Measurements from ENCODE around the gene SUV39H2.
"Not testable (repeated sequence)": the region's sequence is repeated elsewhere in the genome, so short reads cannot be mapped to it uniquely, and the experiment has no call there.

DNA sequence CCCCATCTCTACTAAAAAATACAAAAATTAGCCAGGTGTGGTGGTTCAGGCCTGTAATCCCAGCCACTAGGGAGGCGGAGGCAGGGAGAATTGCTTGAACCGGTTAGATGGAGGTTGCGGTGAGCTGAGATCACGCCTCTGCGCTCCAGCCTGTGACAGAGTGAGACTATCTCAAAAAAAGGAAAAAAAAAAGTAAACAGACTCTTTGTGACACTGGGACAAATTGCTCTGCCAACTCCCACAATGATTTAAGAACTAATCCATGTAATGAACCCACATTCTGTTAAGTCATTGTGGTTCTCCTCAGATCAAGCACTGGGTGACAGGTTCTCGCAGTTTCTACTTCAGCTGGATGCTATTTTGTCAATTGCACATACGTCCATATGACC is 64.3 kb downstream of the SUV39H2 start:
- TF ChIP-seq, protein P1, sequence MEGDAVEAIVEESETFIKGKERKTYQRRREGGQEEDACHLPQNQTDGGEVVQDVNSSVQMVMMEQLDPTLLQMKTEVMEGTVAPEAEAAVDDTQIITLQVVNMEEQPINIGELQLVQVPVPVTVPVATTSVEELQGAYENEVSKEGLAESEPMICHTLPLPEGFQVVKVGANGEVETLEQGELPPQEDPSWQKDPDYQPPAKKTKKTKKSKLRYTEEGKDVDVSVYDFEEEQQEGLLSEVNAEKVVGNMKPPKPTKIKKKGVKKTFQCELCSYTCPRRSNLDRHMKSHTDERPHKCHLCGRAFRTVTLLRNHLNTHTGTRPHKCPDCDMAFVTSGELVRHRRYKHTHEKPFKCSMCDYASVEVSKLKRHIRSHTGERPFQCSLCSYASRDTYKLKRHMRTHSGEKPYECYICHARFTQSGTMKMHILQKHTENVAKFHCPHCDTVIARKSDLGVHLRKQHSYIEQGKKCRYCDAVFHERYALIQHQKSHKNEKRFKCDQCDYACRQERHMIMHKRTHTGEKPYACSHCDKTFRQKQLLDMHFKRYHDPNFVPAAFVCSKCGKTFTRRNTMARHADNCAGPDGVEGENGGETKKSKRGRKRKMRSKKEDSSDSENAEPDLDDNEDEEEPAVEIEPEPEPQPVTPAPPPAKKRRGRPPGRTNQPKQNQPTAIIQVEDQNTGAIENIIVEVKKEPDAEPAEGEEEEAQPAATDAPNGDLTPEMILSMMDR (IDR thresholded peaks at IDR 0.05; ENCODE audit: poor library complexity): not testable (repeated sequence)
- not testable (repeated sequence) for TF ChIP-seq EZH2 (IDR thresholded peaks at IDR 0.05; ENCODE audit: borderline replicate concordance); EZH2phosphoT487 (IDR thresholded peaks at IDR 0.05; ENCODE audit: low read depth, severe bottlenecking, unreplicated experiment)

Measured in hepatocyte (in vitro differentiated cells).